Smooth muscle cell (in vitro differentiated cells): ENCODE measurements around the gene GNA15. TPM values are rescaled to one million over a fixed set of nuclear protein-coding genes. Genes with fewer than 3 reads are reported as not detected.

Experiments
- DNase-seq: peaks from one replicate; lab custom pipeline; 2025; ENCODE audit not compliant: unreplicated experiment; lab: John Stamatoyannopoulos, UW
- H2AFZ ChIP-seq: fragments of 200-600 bp; sonication (generic); 2 replicates; pipeline ENCODE4 v1.6.0; 2016; ENCODE audit warnings: antibody characterized with exemption, low read depth, mild to moderate bottlenecking
- H3F3A ChIP-seq: fragments of 200-600 bp; sonication (generic); 2 replicates; pipeline ENCODE4 v1.6.0; 2017; ENCODE audit warnings: antibody characterized with exemption, low read depth
- H3K27ac ChIP-seq: fragments of 200-600 bp; sonication (generic); 2 replicates; pipeline ENCODE4 v1.5.1; 2016; ENCODE audit warnings: low read depth, mild to moderate bottlenecking
- H3K27me3 ChIP-seq: fragments of 200-600 bp; sonication (generic); 2 replicates; pipeline ENCODE4 v1.6.1; 2016; ENCODE audit warnings: low read depth, mild to moderate bottlenecking
- H3K36me3 ChIP-seq: fragments of 200-600 bp; sonication (generic); 2 replicates; pipeline ENCODE4 v1.5.1; 2016; ENCODE audit warnings: low read depth
- H3K4me1 ChIP-seq: fragments of 200-600 bp; sonication (generic); 2 replicates; pipeline ENCODE4 v1.5.1; 2016; ENCODE audit warnings: low read depth
- H3K4me2 ChIP-seq: fragments of 200-600 bp; sonication (generic); 2 replicates; pipeline ENCODE4 v1.6.0; 2016; ENCODE audit warnings: mild to moderate bottlenecking
- H3K4me3 ChIP-seq: fragments of 200-600 bp; sonication (generic); 2 replicates; pipeline ENCODE4 v1.5.1; 2016; ENCODE audit warnings: mild to moderate bottlenecking
- H3K79me2 ChIP-seq: fragments of 200-600 bp; sonication (generic); 2 replicates; pipeline ENCODE4 v1.6.0; 2016; ENCODE audit warnings: low read depth, mild to moderate bottlenecking
- H3K9ac ChIP-seq: fragments of 200-600 bp; sonication (generic); 2 replicates; pipeline ENCODE4 v1.6.0; 2016; ENCODE audit warnings: low read depth
- H3K9me3 ChIP-seq: fragments of 200-600 bp; sonication (generic); replicated peaks from 2 replicates; pipeline ENCODE4 v1.5.1; 2016; ENCODE audit warnings: low read depth
- H4K20me1 ChIP-seq: fragments of 200-600 bp; sonication (generic); 2 replicates; pipeline ENCODE4 v1.6.0; 2016; ENCODE audit warnings: low read depth
- WGBS: methylation state at CpG from one replicate; pipeline ENCODE4 v1.1.7; 2016; ENCODE audit warnings: low lambda C conversion rate; 5-methylcytosine and 5-hydroxymethylcytosine counted together
- polyA plus RNA-seq: library from polyadenylated mRNA; unstranded; fragments of >200 nt; fragmentation: Nextera tagmentation; extraction: Ambion mirVana; gene quantifications from 2 replicates; pipeline ENCODE4 v1.2.1, GENCODE V29; 2016
- total RNA-seq: library from RNA; depleted of rRNA; stranded (reverse); fragments of >200 nt; gene quantifications from 2 replicates; pipeline ENCODE4 v1.2.3, GENCODE V29; 2014
- TF ChIP-seq, protein P1 (sequence below): fragments of 200-600 bp; sonication (generic); IDR thresholded peaks from 2 replicates; pipeline ENCODE4 v1.5.1; 2017; ENCODE audit warnings: borderline replicate concordance, mild to moderate bottlenecking, antibody characterized with exemption; ENCODE audit not compliant: insufficient read depth, poor library complexity, severe bottlenecking

Gene GNA15
- total and polyA plus RNA-seq, 2 experiments from 2014 or later = 1.2 to 1.8 TPM

DNA sequence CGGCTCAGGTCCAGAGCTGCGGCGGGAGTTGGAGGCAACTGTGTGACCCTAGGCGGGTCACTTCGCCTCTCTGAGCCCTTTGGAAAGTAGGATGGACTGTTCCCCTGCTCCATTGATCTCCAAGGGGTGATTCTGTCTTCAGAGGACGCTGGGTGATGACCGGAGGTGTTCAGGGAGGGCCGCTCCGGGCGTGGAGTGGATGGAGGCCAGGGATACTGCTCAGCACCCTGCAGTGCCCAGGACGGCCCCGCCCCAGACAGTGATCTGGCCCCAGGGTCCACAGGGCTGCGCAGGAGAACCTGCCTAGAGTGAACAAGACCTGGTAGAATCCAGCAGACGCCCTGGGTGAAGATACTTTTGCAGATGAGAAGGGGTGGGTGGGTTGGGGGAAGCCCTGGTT is 56.9 kb downstream of the GNA15 start:
- H3K27ac ChIP-seq = no peak overlapping the region
- TF ChIP-seq, protein P1, sequence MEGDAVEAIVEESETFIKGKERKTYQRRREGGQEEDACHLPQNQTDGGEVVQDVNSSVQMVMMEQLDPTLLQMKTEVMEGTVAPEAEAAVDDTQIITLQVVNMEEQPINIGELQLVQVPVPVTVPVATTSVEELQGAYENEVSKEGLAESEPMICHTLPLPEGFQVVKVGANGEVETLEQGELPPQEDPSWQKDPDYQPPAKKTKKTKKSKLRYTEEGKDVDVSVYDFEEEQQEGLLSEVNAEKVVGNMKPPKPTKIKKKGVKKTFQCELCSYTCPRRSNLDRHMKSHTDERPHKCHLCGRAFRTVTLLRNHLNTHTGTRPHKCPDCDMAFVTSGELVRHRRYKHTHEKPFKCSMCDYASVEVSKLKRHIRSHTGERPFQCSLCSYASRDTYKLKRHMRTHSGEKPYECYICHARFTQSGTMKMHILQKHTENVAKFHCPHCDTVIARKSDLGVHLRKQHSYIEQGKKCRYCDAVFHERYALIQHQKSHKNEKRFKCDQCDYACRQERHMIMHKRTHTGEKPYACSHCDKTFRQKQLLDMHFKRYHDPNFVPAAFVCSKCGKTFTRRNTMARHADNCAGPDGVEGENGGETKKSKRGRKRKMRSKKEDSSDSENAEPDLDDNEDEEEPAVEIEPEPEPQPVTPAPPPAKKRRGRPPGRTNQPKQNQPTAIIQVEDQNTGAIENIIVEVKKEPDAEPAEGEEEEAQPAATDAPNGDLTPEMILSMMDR = no peak
- WGBS = 96% methylated on average over 12 of the region's 14 CpGs
- no peak overlapping the region for H3K4me2 ChIP-seq
- peaks cover 36% of the 10 kb centered on the region for H3K79me2 ChIP-seq
- no peaks in the 10 kb centered on the region for H3K4me1 ChIP-seq
- H4K20me1 ChIP-seq = peaks cover 21% of the 10 kb centered on the region
- no peaks in the 10 kb centered on the region for H3K9me3 ChIP-seq
- no peak overlapping the region for H3K9ac ChIP-seq
- H3F3A ChIP-seq = no peaks in the 10 kb centered on the region
- DNase-seq = no peak
- no peak overlapping the region for H3K4me3 ChIP-seq
- H3K36me3 ChIP-seq = no peaks in the 10 kb centered on the region
- H3K27me3 ChIP-seq = no peaks in the 10 kb centered on the region
- H2AFZ ChIP-seq = no peak overlapping the region

DNA sequence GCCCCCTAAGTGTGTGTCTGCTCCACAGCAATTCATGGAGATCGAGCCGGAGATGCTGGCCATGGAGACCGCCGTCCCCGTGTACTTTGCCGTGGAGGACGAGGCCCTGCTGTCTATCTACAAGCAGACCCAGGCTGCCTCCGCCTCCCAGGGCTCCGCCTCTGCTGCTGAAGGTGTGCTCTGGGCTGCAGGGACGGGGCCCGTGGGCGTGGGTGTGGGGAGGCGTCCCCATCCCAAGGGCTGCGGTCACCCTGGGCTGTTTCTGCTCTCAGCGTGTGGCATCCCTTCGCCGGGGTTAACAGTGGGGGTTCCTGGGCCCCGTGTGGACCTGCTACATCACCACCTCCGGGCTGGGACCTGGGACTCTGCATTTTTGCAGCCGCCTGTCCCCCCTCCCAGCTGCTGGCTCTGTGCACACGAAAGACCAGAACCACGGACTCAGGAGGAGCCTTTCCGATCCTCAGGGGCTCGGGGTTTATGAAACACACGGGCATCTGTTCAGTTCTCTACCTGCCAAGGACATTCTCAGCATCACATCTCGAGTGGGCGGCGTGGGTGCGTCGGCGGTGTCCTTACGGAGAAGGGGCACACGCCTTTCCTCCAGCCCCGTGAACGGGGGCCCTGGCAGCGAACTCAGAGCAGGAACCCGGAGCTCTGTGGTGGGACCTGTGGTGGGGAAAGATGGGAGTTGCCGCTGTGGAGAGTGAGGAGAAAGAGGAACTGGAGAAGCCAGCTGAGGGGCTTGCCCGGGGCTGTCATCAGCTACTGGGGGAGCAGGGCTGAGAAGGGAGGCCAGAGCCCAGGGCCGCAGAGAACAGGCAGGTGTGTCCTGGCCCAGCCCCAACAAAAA is 57.6 kb downstream of the GNA15 start:
- Histone ChIP-seq H3K4me1 (no peaks in the 10 kb centered on the region), H3K9ac (no peak overlapping the region), H3K27me3 (no peaks in the 10 kb centered on the region), H3K4me3 (no peak overlapping the region), H3K4me2 (no peak overlapping the region), H3K9me3 (no peaks in the 10 kb centered on the region), H3K79me2 (peaks cover 28% of the 10 kb centered on the region), H3F3A (no peaks in the 10 kb centered on the region), H3K27ac (no peak overlapping the region), H3K36me3 (no peaks in the 10 kb centered on the region), H4K20me1 (peaks cover 21% of the 10 kb centered on the region), H2AFZ (no peak overlapping the region)
- TF ChIP-seq, protein P1 = no peak
- no peak for DNase-seq
- WGBS = 97% methylated on average over 40 of the region's 40 CpGs

DNA sequence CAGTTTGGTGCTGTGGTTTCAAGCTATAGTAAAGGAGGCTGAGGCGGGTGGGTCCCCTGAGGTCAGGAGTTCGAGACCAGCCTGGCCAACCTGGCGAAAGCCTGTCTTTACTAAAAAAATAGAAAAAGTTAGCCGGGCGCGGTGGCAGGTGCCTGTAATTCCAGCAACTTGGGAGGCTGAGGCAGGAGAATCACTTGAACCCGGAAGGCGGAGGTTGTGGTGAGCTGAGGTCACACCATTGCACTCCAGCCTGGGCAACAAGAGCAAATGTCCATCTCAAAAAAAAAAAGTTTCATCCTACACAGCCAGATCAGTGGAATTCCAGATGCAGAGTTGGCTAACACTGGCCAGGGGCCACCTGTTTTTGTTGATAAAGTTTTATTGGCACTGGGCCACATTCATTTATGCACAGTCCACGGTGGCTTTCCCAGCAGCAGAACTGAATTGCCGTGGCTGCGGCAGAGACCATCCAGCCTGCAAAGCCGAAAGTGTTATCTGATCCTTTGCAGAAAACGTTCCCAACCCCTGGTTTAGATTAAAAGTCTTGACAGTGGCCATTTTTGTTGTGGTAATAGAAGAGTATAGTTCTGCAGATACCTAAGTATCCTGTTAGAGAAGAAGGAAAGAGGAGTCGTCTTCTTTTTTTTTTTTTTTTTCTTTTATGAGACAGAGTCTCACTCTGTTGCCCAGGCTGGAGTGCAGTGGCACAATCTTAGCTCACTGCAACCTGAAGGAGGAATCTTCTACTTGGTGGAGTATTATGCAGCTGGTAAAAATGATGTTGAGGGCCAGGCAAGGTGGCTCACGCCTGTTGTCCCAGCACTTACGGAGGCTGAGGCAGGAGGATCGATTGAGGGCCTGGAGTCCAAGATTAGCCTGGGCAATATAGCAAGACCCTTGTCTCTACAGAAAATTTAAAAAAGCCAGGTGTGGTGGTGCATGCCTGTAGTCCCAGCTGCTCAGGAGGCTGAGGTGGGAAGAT is 58.6 kb downstream of the GNA15 start:
- Histone ChIP-seq H3K4me3 (no peak overlapping the region), H3K9me3 (no peaks in the 10 kb centered on the region), H3F3A (no peaks in the 10 kb centered on the region), H3K9ac (no peak overlapping the region), H3K4me2 (no peak overlapping the region), H3K36me3 (no peaks in the 10 kb centered on the region), H3K27me3 (no peaks in the 10 kb centered on the region), H2AFZ (no peak overlapping the region), H3K27ac (no peak overlapping the region), H3K79me2 (peaks cover 20% of the 10 kb centered on the region), H3K4me1 (no peaks in the 10 kb centered on the region), H4K20me1 (peaks cover 18% of the 10 kb centered on the region)
- TF ChIP-seq, protein P1 = no peak
- DNase-seq = no peak
- 98% methylated on average over 17 of the region's 17 CpGs for WGBS
